HepG2 (cell line): ENCODE data around the gene EBF4. TPM values are rescaled to one million over a fixed set of nuclear protein-coding genes. Genes with fewer than 3 reads are reported as not detected.

Experiments used
- ERF ChIP-seq: IDR thresholded peaks from 2 replicates; pipeline ENCODE4 v1.6.1; 2018; ENCODE audit warnings: missing biosample characterization, missing genetic modification reagents
- FOXP1 ChIP-seq, 2 experiments: fragments of 450-650 bp in 1 of 2; IDR thresholded peaks; 2 replicates each; pipeline ENCODE4 v1.6.1; 2017 to 2018; ENCODE audit warnings: antibody characterized with exemption in 1 of 2
- HDAC1 ChIP-seq: sonication (generic); formaldehyde crosslinking; IDR thresholded peaks from 2 replicates; pipeline ENCODE4 v1.5.1; 2020; ENCODE audit warnings: mild to moderate bottlenecking, missing genetic modification reagents
- HNF4A ChIP-seq: sonication (generic); formaldehyde crosslinking; IDR thresholded peaks from 2 replicates; pipeline ENCODE4 v1.4.0; 2020; ENCODE audit warnings: missing genetic modification reagents
- KLF9 ChIP-seq: IDR thresholded peaks from 2 replicates; pipeline ENCODE4 v1.6.1; 2016; ENCODE audit warnings: low read depth
- KMT2B ChIP-seq: IDR thresholded peaks from 2 replicates; pipeline ENCODE4 v1.6.1; 2016; ENCODE audit warnings: missing genetic modification reagents, missing compliant biosample characterization
- LCORL ChIP-seq, 2 experiments: fragments of 450-650 bp in 1 of 2; sonication (generic) in 1 of 2; formaldehyde crosslinking in 1 of 2; IDR thresholded peaks; 2 replicates each; pipeline versions ENCODE4 v1.5.0 to v1.6.1; 2017 to 2020; ENCODE audit warnings: antibody characterized with exemption in 1 of 2, missing genetic modification reagents in 1 of 2
- MTA3 ChIP-seq: sonication (generic); formaldehyde crosslinking; IDR thresholded peaks from 2 replicates; pipeline ENCODE4 v1.4.0; 2020; ENCODE audit warnings: missing genetic modification reagents
- MXD4 ChIP-seq: IDR thresholded peaks from 2 replicates; pipeline ENCODE4 v1.6.1; 2016; ENCODE audit warnings: mild to moderate bottlenecking, missing biosample characterization, missing genetic modification reagents
- SMAD9 ChIP-seq: sonication (generic); formaldehyde crosslinking; IDR thresholded peaks from 2 replicates; pipeline ENCODE4 v1.5.1; 2020; ENCODE audit warnings: mild to moderate bottlenecking, missing genetic modification reagents
- YEATS2 ChIP-seq: sonication (generic); formaldehyde crosslinking; IDR thresholded peaks from 2 replicates; pipeline ENCODE4 v1.4.0; 2020; ENCODE audit warnings: missing genetic modification reagents, borderline replicate concordance
- ZNF225 ChIP-seq: sonication (generic); formaldehyde crosslinking; IDR thresholded peaks from 2 replicates; pipeline ENCODE4 v1.4.0; 2020; ENCODE audit warnings: mild to moderate bottlenecking, missing genetic modification reagents
- ZNF383 ChIP-seq: sonication (generic); formaldehyde crosslinking; IDR thresholded peaks from 2 replicates; pipeline ENCODE4 v1.4.0; 2020; ENCODE audit warnings: missing genetic modification reagents, mild to moderate bottlenecking, borderline replicate concordance
- ZNF460 ChIP-seq: sonication (generic); formaldehyde crosslinking; IDR thresholded peaks from 2 replicates; pipeline ENCODE4 v1.5.1; 2020; ENCODE audit warnings: missing genetic modification reagents, mild to moderate bottlenecking, borderline replicate concordance
- ZNF569 ChIP-seq: sonication (generic); formaldehyde crosslinking; IDR thresholded peaks from 2 replicates; pipeline ENCODE4 v1.5.0; 2020; ENCODE audit warnings: mild to moderate bottlenecking, missing genetic modification reagents, moderate library complexity, borderline replicate concordance
- ZNF772 ChIP-seq: sonication (generic); formaldehyde crosslinking; IDR thresholded peaks from 2 replicates; pipeline ENCODE4 v1.5.0; 2020; ENCODE audit warnings: mild to moderate bottlenecking, missing genetic modification reagents
- ZNF83 ChIP-seq: sonication (generic); formaldehyde crosslinking; IDR thresholded peaks from 2 replicates; pipeline ENCODE4 v1.4.0; 2020; ENCODE audit warnings: missing genetic modification reagents, mild to moderate bottlenecking, borderline replicate concordance
- polyA plus RNA-seq, 8 experiments: library from polyadenylated mRNA; depleted of rRNA in 3 of 8; stranded (reverse) in 7 of 8; unstranded in 1 of 8; fragments of >200 nt; fragmentation: Illumina TruSeq in 4 of 8; extraction: Trizol in 4 of 8; gene quantifications; 2 replicates each; pipeline versions ENCODE4 v1.2.1 to v1.2.3, GENCODE V29; 2011 to 2016; ENCODE audit warnings: low read depth in 4 of 8, missing spikeins in 1 of 8, mixed read lengths in 1 of 8; ENCODE audit not compliant: insufficient read depth in 1 of 8
- total RNA-seq, 5 experiments: library from RNA; depleted of rRNA; stranded (reverse); fragments of >200 nt; fragmentation: Illumina TruSeq; extraction: Trizol; gene quantifications; 2 replicates each; pipeline ENCODE4 v1.2.3, GENCODE V29; 2016; ENCODE audit warnings: low read depth in 1 of 5
- TF ChIP-seq, protein P1 (sequence below): sonication (generic); formaldehyde crosslinking; IDR thresholded peaks from 2 replicates; pipeline ENCODE4 v1.5.0; 2020; ENCODE audit warnings: missing genetic modification reagents, mild to moderate bottlenecking, borderline replicate concordance
- TF ChIP-seq, protein P2 (sequence below): sonication (generic); formaldehyde crosslinking; IDR thresholded peaks from 2 replicates; pipeline ENCODE4 v1.4.0; 2020; ENCODE audit warnings: missing genetic modification reagents
- TF ChIP-seq, protein P3 (sequence below): sonication (generic); formaldehyde crosslinking; IDR thresholded peaks from 2 replicates; pipeline ENCODE4 v1.8.0; 2022; ENCODE audit warnings: mild to moderate bottlenecking, missing genetic modification reagents; ENCODE audit not compliant: insufficient replicate concordance
- TF ChIP-seq, protein P4 (sequence below): sonication (generic); formaldehyde crosslinking; IDR thresholded peaks from 2 replicates; pipeline ENCODE4 v1.5.0; 2020; ENCODE audit warnings: mild to moderate bottlenecking, missing genetic modification reagents

EBF4 gene
- total and polyA plus RNA-seq, 2 of the 13 experiments (the other 11 are each of a cell fraction or from before 2014, with no cell fraction given): 0.84 to 2.2 TPM

DNA sequence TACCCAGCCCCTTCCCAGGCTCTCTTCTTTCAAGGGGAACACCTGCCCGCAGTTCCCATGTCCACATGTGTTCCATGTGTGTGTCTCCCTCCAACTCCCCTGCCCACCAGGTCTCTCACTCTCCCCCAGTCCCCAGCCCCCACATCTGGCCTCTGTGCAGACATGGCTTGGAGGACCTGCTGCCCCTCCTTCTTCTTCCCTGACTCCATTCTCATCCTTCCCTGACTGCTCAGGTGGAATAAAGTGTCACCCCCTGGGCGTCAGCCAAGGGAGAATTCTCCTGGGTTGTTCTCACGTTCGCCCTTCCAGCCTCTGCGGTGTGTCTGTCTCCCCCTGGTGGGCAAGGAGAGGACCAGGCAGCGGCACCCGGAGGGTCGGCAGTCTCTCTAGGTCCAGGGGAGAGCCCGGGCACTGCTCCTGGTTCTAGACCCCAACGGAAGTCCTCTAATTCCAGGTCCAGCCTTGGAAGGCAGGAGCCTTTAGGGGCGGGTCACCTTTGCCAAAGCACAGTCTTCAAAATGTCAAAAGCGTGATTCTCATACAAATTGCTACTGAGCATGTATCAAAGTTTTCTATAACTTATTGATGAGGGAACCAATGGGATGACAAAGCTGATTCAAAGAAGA, 50.5 kb downstream of the EBF4 start (continued):
- TF ChIP-seq, protein P1, sequence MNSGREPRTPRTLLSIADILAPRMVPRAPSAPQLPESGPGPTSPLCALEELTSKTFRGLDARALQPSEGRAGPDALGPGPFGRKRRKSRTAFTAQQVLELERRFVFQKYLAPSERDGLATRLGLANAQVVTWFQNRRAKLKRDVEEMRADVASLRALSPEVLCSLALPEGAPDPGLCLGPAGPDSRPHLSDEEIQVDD (CRISPR knock-in tag): no peak
- TF ChIP-seq ZNF460 (CRISPR knock-in tag) (no peak), ZNF225 (CRISPR knock-in tag) (peak; percentile 59; the same call in 1 of the 2 replicates), ZNF83 (CRISPR knock-in tag) (no peak), FOXP1 (IDR thresholded peaks at IDR 0.05) (no peak), FOXP1 (CRISPR knock-in tag; IDR thresholded peaks at IDR 0.05) (no peak), ERF (peak; percentile 43; the same call in 1 of the 2 replicates), HNF4A (CRISPR knock-in tag) (no peak), LCORL (IDR thresholded peaks at IDR 0.05) (no peak), LCORL (CRISPR knock-in tag; IDR thresholded peaks at IDR 0.05) (no peak), KLF9 (CRISPR knock-in tag) (0 out of 2 replicates have a peak, but pooled peaks have one; percentile 37), ZNF772 (CRISPR knock-in tag) (no peak), ZNF569 (CRISPR knock-in tag) (no peak), YEATS2 (CRISPR knock-in tag) (no peak), SMAD9 (CRISPR knock-in tag) (no peak), MXD4 (no peak), HDAC1 (CRISPR knock-in tag) (no peak), MTA3 (CRISPR knock-in tag) (no peak), ZNF383 (CRISPR knock-in tag) (no peak), KMT2B (CRISPR knock-in tag) (no peak)
- TF ChIP-seq, protein P2, sequence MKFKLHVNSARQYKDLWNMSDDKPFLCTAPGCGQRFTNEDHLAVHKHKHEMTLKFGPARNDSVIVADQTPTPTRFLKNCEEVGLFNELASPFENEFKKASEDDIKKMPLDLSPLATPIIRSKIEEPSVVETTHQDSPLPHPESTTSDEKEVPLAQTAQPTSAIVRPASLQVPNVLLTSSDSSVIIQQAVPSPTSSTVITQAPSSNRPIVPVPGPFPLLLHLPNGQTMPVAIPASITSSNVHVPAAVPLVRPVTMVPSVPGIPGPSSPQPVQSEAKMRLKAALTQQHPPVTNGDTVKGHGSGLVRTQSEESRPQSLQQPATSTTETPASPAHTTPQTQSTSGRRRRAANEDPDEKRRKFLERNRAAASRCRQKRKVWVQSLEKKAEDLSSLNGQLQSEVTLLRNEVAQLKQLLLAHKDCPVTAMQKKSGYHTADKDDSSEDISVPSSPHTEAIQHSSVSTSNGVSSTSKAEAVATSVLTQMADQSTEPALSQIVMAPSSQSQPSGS: 0 out of 2 replicates have a peak, but pooled peaks have one; percentile 19
- TF ChIP-seq, protein P3, sequence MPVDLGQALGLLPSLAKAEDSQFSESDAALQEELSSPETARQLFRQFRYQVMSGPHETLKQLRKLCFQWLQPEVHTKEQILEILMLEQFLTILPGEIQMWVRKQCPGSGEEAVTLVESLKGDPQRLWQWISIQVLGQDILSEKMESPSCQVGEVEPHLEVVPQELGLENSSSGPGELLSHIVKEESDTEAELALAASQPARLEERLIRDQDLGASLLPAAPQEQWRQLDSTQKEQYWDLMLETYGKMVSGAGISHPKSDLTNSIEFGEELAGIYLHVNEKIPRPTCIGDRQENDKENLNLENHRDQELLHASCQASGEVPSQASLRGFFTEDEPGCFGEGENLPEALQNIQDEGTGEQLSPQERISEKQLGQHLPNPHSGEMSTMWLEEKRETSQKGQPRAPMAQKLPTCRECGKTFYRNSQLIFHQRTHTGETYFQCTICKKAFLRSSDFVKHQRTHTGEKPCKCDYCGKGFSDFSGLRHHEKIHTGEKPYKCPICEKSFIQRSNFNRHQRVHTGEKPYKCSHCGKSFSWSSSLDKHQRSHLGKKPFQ (CRISPR knock-in tag): no peak
- TF ChIP-seq, protein P4, sequence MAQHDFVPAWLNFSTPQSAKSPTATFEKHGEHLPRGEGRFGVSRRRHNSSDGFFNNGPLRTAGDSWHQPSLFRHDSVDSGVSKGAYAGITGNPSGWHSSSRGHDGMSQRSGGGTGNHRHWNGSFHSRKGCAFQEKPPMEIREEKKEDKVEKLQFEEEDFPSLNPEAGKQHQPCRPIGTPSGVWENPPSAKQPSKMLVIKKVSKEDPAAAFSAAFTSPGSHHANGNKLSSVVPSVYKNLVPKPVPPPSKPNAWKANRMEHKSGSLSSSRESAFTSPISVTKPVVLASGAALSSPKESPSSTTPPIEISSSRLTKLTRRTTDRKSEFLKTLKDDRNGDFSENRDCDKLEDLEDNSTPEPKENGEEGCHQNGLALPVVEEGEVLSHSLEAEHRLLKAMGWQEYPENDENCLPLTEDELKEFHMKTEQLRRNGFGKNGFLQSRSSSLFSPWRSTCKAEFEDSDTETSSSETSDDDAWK: no peak
